Pancreas (tissue), 10 donors: ENCODE results near the gene ZNF135. TPM values are rescaled to one million over a fixed set of nuclear protein-coding genes. Genes with fewer than 3 reads are reported as not detected.

Experiments used
- ATAC-seq, 4 donors: fragments of 200-7000 bp; cut with Tn5 transposase; one replicate each; pipeline versions ENCODE4 v1.8.0 to v1.9.1; 2020; ENCODE audit warnings: mild to moderate bottlenecking in 4 of 4, moderate library complexity in 4 of 4
- DNase-seq, 6 donors: peaks; one replicate each; pipeline ENCODE4 v3.0.0-alpha.2; 2020
- FAIRE-seq: peaks from 2 replicates; lab custom pipeline; 2012; peaks lifted over from hg19 to GRCh38; lab: Jason Lieb, UNC
- H3K27ac ChIP-seq, 4 donors: fragments of 200-600 bp; sonication (generic); 1 replicate in 3 of 4; 2 replicates in 1 of 4; pipeline versions ENCODE4 v1.5.0 to v1.8.0; 2020
- H3K27me3 ChIP-seq, 4 donors: fragments of 200-600 bp; one replicate each; pipeline ENCODE4 v1.8.0; 2021
- H3K36me3 ChIP-seq, 3 donors: fragments of 200-600 bp; sonication (generic) in 1 of 3; one replicate each; pipeline versions ENCODE4 v1.5.0 to v1.8.0; 2020 to 2021
- H3K4me1 ChIP-seq, 3 donors: fragments of 200-600 bp; one replicate each; pipeline ENCODE4 v1.8.0; 2021
- H3K4me3 ChIP-seq, 4 donors: fragments of 200-600 bp; sonication (generic) in 2 of 4; one replicate each; pipeline versions ENCODE4 v1.5.0 to v1.8.0; 2020 to 2021
- H3K9me3 ChIP-seq, 4 donors: fragments of 200-600 bp; one replicate each; pipeline ENCODE4 v1.8.0; 2021
- CTCF ChIP-seq, 4 donors: fragments of 200-600 bp; sonication (generic) in 3 of 4; IDR thresholded peaks; one replicate each; pipeline versions ENCODE4 v1.5.0 to v1.8.0; 2021; ENCODE audit warnings: antibody characterized with exemption in 4 of 4
- WGBS, 2 donors: extraction: QIAGEN DNeasy Blood & Tissue Kit; methylation state at CpG; one replicate each; pipeline ENCODE4 v1.1.7; 2013; 5-methylcytosine and 5-hydroxymethylcytosine counted together
- intact Hi-C, 3 donors: fragments of 100-400 bp; cut with DNase I; formaldehyde crosslinking; loops; one replicate each; pipeline versions ENCODE4 v1.11.1 to v1.14.2; 2022
- polyA plus RNA-seq, 2 donors: library from polyadenylated mRNA; stranded (reverse); fragments of 200-250 nt; gene quantifications; one replicate each; pipeline ENCODE4 v1.2.3, GENCODE V29; 2013
- total RNA-seq, 6 donors: library from RNA; stranded (reverse); fragmentation: NEBNext Ultra II Directional in 4 of 6; extraction: Animal tissue kit (Norgen Biotek cat#: 25700) in 4 of 6; gene quantifications; one replicate each; pipeline versions ENCODE4 v1.2.1 to v1.2.4, GENCODE V29; 2021 to 2023
- donor health status: healthy with polysubstance abuse.
- donor health status: DM: no; HTN: no; CAD: no; lungs with moderate emphysema.
- donor health status: DM: no; HTN: no; CAD: no.
- donor health status: control.
- donor health status: control.
- donor health status: Bipolar disorder and iron deficiency.
- donor health status: DM: yes; HTN: yes; CAD: no.
- donor health status: DM: no; HTN: no; CAD: no.
- donor health status: DM: no; HTN: no; CAD: no.
- donor health status: DM: yes; HTN: yes; CAD: no.

The ZNF135 gene
- total and polyA plus RNA-seq, 8 donors = 1.1 to 11.6 (median 2.2) TPM

- WGBS, 2 donors = 1% methylated on average over 70 to 100 of the region's 101 CpGs
- no peak for FAIRE-seq
- Histone ChIP-seq H3K27ac (peak within 1 kb of the TSS in 2 of 4 donors; percentile 8 to 22), H3K4me1 (no peaks in the 10 kb centered on the region), H3K27me3 (no peaks in the 10 kb centered on the region), H3K9me3 (no peaks in the 10 kb centered on the region), H3K4me3 (peak within 1 kb of the TSS in 3 of 4 donors; percentile 21 to 38 (median 35)), H3K36me3 (no peaks in the 10 kb centered on the region)
- intact Hi-C loops = no loop called here
- peak; percentile 74 to 93 (median 84) for DNase-seq
- peak; percentile 88 to 99 (median 96) for ATAC-seq
- TF ChIP-seq CTCF (IDR thresholded peaks at IDR 0.05) = no peak
Measured at GRCh38 chr19:58033741-58034476, 25.2 kb upstream of the ZNF135 start, which contains the start of gene ZSCAN1. TSS of gene ZSCAN1 (plus strand) at chr19:58034025. CDS start at chr19:58037837, 3,812 bp downstream.

GRCh38 chr19:58034477-58034793 lies 24.6 kb upstream of the ZNF135 start:
- Histone ChIP-seq H3K4me1 (no peaks in the 10 kb centered on the region), H3K4me3 (peak overlapping the region in 3 of 4 donors; percentile 21 to 38 (median 35)), H3K27me3 (no peaks in the 10 kb centered on the region), H3K9me3 (no peaks in the 10 kb centered on the region), H3K27ac (no peak overlapping the region), H3K36me3 (no peaks in the 10 kb centered on the region)
- 2 to 5% methylated on average over 11 to 20 of the region's 20 CpGs for WGBS, 2 donors
- intact Hi-C loops = no loop called here
- ATAC-seq = no peak
- no peak for DNase-seq
- no peak for FAIRE-seq
- no peak for TF ChIP-seq CTCF (IDR thresholded peaks at IDR 0.05)

- no peak for ATAC-seq
- TF ChIP-seq CTCF (IDR thresholded peaks at IDR 0.05) = no peak
- no peaks in the 10 kb centered on the region for H3K36me3 ChIP-seq
- FAIRE-seq = no peak
- no peak overlapping the region for H3K4me3 ChIP-seq
- WGBS, 2 donors = 57 to 71% methylated on average over 8 of the region's 8 CpGs
- H3K27ac ChIP-seq = no peak overlapping the region
- H3K4me1 ChIP-seq = no peaks in the 10 kb centered on the region
- intact Hi-C loops = no loop called here
- H3K9me3 ChIP-seq = no peaks in the 10 kb centered on the region
- no peaks in the 10 kb centered on the region for H3K27me3 ChIP-seq
- DNase-seq = no peak
Measured at GRCh38 chr19:58035863-58036262, 23.2 kb upstream of the ZNF135 start.

GRCh38 chr19:58037927-58038687 lies 21.0 kb upstream of the ZNF135 start:
- ATAC-seq = peak in 2 of 4 donors; percentile 11 to 41
- intact Hi-C loops = no loop called here
- 11 to 12% methylated on average over 41 to 44 of the region's 44 CpGs for WGBS, 2 donors
- DNase-seq = peak in 1 of 6 donors; percentile 56
- FAIRE-seq = no peak
- no peak overlapping the region for H3K4me3 ChIP-seq
- no peaks in the 10 kb centered on the region for H3K36me3 ChIP-seq
- H3K9me3 ChIP-seq = no peaks in the 10 kb centered on the region
- no peak for TF ChIP-seq CTCF (IDR thresholded peaks at IDR 0.05)
- no peak overlapping the region for H3K27ac ChIP-seq
- H3K4me1 ChIP-seq = no peaks in the 10 kb centered on the region
- H3K27me3 ChIP-seq = no peaks in the 10 kb centered on the region
